HG03108 (cell line): ENCODE results near the gene NECTIN3.
A peak's percentile ranks its signal among the peaks of the same experiment; 100 is the strongest.

ENCODE experiments used
- ATAC-seq: cut with Tn5 transposase; IDR thresholded peaks from one replicate; pipeline ENCODE4 v1.9.1; 2021; ENCODE audit warnings: moderate library complexity; ENCODE audit not compliant: unreplicated experiment

The NECTIN3 gene, protein sequence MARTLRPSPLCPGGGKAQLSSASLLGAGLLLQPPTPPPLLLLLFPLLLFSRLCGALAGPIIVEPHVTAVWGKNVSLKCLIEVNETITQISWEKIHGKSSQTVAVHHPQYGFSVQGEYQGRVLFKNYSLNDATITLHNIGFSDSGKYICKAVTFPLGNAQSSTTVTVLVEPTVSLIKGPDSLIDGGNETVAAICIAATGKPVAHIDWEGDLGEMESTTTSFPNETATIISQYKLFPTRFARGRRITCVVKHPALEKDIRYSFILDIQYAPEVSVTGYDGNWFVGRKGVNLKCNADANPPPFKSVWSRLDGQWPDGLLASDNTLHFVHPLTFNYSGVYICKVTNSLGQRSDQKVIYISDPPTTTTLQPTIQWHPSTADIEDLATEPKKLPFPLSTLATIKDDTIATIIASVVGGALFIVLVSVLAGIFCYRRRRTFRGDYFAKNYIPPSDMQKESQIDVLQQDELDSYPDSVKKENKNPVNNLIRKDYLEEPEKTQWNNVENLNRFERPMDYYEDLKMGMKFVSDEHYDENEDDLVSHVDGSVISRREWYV

GRCh38 chr3:111071257-111072030, at the start of gene NECTIN3:
TSS of gene NECTIN3 (plus strand) at chr3:111071816. CDS start at chr3:111072018, 202 bp downstream.
- ATAC-seq, result peak; percentile 56

GRCh38 chr3:111027868-111028267, 43.7 kb upstream of the NECTIN3 start:
- ATAC-seq, result no peak

- no peak for ATAC-seq
Observed at GRCh38 chr3:111031538-111031937, 40.1 kb upstream of the NECTIN3 start.

DNA sequence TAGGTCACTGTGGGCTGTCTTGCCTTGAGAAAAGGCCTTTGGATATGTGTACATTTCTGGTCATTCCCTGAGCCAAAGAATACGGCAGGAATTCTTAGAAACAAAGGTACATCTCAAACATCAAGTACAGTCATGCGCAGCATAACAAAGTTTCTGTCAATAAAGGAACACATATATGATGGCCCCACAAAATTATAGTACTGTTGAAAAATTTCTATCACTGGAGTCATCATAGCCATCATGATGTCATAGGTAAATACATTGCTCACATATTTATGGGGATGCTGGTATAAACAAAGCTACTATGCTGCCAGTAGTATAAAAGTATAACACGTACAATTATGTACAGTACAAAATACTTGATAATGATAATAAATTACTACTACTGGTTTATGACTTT, 38.9 kb upstream of the NECTIN3 start:
- no peak for ATAC-seq

- no peak for ATAC-seq
Observed at GRCh38 chr3:111033470-111034050, 38.1 kb upstream of the NECTIN3 start.

GRCh38 chr3:111035316-111035715, 36.3 kb upstream of the NECTIN3 start:
- no peak for ATAC-seq

GRCh38 chr3:111035902-111036301, 35.7 kb upstream of the NECTIN3 start:
- ATAC-seq, result no peak

GRCh38 chr3:111040959-111041358, 30.7 kb upstream of the NECTIN3 start:
- no peak for ATAC-seq

DNA sequence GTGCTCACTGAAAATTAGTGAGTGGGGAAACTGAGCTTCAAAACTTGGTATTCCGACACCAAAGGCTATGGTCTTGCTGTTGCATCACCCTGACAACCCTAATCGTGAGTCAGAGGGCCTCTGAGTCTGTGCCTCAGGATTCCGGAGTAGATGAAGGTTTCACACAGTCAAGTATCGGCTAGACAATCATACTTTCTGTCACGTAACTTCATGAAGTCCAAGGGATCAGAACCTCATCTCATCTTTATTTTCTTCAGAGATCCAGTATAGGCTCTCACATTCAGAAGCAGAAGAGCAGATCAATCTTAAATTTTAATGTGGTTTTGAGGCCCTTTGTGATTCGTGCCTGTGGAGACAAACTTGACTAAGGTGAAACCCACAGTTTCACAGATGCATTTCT, 26.1 kb upstream of the NECTIN3 start:
- ATAC-seq, result no peak

DNA sequence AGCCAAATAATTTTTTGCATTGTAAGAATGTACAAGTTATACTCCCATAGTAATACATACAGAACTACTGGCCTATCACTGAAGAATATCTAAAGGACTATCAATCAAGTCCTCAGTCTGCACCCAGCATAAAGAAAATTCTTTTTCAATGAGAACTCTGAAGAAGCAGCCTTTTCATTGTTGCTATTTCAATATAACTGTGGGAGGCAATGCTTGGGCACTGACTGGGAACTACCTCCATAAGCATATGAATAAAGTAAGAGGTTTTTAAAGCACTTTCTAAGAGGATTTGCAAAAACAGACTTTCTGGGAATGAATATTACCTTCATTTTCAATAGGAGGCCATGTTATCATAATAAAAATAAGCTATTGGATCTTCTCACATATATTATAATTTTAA, 24.6 kb upstream of the NECTIN3 start:
- ATAC-seq, result no peak

- no peak for ATAC-seq
Observed at GRCh38 chr3:111047812-111048435, 23.7 kb upstream of the NECTIN3 start.

GRCh38 chr3:111051354-111051753, 20.3 kb upstream of the NECTIN3 start:
- no peak for ATAC-seq

GRCh38 chr3:111068574-111068973, 3.0 kb upstream of the NECTIN3 start:
- no peak for ATAC-seq

DNA sequence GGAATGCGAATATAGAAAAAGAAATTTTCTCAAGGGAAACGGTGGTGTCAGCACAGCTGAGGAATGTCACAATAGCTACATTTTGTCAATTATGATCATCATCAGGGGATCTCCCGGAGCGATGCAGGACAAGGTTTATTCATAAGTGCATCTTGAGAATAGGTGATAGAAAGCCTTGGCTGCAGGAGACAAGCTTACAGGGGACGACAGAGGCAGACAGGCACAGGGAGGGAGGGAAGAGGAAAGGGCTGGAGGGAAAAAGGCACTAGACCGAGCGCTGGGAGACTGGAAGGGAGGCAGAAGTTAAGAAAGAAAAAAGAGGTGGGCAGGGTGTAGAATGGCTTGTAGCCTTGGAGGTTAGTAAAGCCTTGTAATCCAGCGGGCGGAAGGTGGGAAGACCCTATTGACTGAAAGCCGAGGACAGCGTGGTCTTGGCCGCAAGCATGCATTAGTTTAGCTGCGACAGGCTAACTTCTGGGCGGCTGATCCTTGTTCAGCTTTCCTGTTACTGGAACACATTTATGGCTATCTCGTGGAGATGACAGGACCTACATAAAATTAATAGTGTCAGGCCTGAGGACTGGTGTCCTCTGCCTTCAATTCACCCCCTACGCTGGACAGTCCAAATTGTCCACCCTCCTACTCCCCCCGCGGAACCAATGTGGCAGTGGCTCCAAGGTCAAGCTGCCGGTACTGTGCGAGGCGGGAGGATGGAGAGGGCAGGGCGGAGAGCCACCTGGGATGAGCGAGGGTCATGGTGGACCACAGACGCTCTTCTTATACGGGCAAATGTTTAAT, 1.4 kb upstream of the NECTIN3 start:
- ATAC-seq, result no peak

- ATAC-seq, result no peak
Observed at GRCh38 chr3:111070772-111071256, 802 bp upstream of the NECTIN3 start.

GRCh38 chr3:111072031-111072921, 660 bp downstream of the NECTIN3 start:
- ATAC-seq, result peak; percentile 27

- no peak for ATAC-seq
Observed at GRCh38 chr3:111073218-111073617, 1.6 kb downstream of the NECTIN3 start.

GRCh38 chr3:111076732-111077131, 5.1 kb downstream of the NECTIN3 start:
- ATAC-seq, result no peak

- ATAC-seq, result no peak
Observed at GRCh38 chr3:111077369-111077768, 5.8 kb downstream of the NECTIN3 start.
